Measurements from ENCODE around the gene BMP7.

BMP7 gene

DNA sequence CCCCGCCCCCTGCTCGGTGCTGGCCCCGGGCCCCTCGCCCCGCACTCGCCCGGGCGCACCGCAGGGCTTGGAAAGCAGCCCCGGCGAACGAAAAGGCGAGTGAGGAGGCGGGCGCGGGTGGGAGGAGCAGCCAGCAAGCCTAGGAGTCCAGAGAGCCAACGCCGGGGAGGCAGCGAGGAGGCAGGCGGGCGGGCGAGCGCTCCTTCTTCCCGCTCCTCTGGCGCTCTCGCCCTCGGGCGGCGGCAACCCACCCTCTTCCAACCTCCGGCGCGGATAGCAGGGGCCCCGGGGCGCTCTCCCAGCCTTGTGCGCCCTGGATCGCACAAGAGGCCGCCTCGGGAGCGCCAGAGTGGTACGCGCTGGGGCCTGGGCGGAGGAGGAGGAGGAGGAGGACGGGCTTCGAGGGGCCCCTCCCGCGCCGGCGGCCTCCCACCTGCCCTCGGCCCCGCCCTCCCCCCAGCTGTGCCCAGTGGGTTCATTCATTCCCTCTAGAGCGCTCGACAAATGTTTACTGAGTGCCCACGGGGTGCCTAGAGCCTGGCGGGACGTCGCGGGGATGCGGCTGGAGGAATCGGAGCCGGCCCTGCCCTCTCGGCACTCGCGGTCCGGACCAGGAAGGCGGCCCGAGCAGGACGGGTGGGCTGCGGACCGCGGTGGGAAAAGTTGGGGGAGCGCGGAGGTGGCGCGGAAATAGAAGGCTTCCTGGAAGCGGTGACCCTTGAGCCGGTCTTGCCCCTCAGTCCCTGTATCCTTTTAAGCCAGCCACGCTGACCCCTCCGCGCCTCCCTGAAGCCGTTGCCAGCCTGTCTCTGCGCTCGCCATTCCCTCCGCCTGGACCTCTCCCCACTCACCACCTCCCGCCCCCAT lies at the start of gene BMP7:
Gene BMP7 (minus strand): TSS at position 351 of the 867 bp plus-strand sequence. CDS start 519 bp downstream, outside the sequence.
- no peak for DNase-seq (ENCODE audit: low read depth)

- no peak for DNase-seq (ENCODE audit: low read depth)
These were observed 49.6 kb upstream of the BMP7 start for GRCh38 chr20:57315976-57316480.

GRCh38 chr20:57315083-57315975 lies 48.9 kb upstream of the BMP7 start:
- DNase-seq (ENCODE audit: low read depth): no peak

- no peak for DNase-seq (ENCODE audit: low read depth)
These were observed 47.5 kb upstream of the BMP7 start for GRCh38 chr20:57313951-57314350.

DNA sequence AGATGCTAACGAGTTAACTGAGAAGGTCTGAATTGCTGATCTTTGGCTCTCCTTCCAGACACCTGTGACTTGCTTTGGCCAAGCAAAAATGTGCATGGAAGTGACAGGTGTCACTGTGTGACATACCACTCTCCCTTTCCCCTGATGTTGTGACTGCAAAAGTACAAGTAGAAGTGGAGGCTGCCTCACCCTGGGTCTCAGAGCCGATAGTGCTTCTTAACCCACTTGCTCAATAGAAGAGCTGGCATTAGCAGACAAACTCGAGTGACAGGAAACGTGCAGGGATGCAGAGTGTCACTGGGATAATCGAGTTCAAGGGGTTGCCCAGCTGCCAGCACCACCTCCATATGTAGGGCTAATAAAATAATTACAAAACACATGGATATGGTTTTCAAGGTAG lies 46.8 kb upstream of the BMP7 start:
- DNase-seq (ENCODE audit: low read depth): no peak

- DNase-seq (ENCODE audit: low read depth): no peak
These were observed 45.7 kb upstream of the BMP7 start for GRCh38 chr20:57312138-57312537.

DNA sequence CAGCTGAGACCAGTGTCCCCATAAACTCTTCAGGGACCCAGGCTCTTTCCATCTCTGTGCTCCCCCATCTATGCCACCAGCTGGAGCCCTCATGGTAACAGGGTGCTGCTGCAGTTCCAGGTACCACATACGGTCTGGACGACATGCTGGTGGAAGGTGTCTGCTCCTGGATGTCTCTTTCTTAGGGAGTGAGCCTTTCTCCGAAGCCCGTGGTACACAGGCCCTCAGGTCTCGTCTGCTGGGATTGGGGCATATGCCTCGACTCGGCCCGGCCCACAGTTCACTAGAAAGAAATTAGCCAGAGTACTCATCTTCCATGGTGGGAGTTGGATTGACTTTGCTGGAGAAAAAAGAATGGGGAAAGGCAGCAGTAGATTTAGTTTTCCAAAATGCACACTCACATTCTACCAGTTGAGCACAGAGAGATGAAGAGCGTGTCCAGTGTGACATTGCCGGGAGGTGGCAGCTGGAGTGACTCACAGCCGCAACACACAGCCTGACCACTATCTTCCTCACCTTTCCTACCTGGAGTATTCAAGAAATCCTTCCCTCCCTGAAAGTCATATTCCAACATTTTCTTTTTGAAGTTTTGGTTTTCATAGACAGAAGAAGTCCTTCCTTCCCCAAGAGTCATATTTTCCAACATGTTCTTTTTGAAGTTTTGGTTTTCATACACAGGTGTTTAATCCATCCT lies 44.5 kb upstream of the BMP7 start:
- DNase-seq (ENCODE audit: low read depth): no peak

DNA sequence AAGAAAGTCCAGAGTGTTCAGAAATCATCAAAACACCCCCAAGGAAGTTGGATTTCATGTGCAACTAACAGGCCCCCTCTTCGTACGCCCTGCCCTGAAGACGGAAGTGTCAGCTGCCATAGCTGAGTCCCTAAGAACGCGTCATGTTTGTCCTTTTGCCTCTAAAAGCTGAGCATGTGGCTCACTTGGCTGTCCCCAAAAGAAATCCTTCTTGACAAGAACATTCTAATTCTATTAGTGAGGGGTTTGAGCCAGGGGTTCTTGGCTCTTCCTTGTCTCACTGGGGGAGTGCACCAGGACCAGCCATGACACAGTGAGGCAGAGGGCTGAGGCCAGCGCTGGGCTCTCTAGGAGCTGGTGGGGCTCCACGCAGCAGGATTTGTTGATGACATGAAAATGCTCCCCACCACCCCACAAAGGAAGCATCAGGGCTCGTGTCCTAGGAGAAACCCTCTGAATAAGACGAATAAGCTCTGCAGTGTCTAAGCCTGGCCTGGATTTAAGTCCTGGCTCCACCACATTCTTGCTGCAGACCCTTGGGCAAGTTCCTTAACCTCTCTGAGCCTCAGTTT lies 43.2 kb upstream of the BMP7 start:
- no peak for DNase-seq (ENCODE audit: low read depth)

DNA sequence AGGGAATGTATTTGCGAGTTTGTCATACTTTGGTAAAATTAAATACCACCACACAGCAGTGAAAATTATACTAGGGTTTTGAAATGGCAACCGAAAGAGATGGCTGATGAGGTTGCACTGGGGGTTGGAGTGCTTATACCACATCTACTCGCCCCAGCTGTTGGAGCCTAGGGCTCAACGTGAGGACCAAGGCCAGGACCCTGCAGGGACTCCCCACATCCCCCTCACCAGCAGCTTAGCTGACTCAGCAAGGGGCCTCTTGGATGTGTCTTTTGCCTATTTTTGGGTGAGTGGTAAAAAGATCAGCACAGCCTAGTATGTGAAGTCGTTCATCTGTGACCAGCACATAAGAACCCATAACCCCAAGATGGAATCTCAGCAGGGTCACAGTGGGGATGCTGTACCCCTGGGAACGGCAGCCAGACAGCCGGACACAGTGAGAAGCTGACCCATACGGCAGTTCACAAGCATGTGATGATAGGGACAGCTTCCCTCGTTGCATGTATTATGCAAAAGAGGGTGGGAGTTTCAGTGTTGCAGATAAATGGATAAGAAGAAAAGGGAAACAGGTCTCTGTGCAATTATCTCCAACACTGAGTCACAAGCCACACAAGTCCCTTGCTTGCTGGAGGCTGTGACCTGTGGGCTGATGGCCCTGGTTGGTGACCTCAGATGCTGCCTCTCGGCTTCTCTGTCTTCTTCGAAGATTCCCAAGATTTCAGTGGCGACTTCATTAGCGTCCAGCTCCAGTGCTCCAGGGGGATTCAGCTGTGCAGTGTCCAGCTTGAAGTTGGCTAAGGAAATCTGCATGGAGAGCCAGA lies 42.2 kb upstream of the BMP7 start:
- DNase-seq (ENCODE audit: low read depth): no peak

GRCh38 chr20:57306747-57307146 lies 40.3 kb upstream of the BMP7 start:
- DNase-seq (ENCODE audit: low read depth): no peak

GRCh38 chr20:57301026-57301425 lies 34.6 kb upstream of the BMP7 start:
- no peak for DNase-seq (ENCODE audit: low read depth)

GRCh38 chr20:57298457-57298856 lies 32.0 kb upstream of the BMP7 start:
- DNase-seq (ENCODE audit: low read depth): no peak

- DNase-seq (ENCODE audit: low read depth): no peak
These were observed 28.1 kb upstream of the BMP7 start for GRCh38 chr20:57294550-57294949.

DNA sequence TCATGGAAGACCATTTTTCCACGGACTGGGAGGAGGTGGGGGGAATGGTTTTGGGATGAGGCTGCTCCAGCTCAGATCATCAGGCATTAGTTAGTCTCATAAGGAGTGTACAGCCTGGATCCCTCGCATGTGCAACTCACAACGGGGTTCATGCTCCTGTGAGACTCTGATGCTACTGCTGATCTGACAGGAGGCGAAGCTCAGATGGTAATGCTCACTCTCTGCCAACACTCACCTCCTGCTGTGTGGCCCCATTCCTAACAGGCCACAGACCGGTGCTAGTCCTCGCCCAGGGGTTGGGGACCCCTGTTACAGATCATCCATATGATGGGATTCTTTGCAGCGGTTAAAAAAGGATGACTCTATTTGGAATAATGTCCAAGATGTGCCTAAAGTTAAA lies 27.6 kb upstream of the BMP7 start:
- no peak for DNase-seq (ENCODE audit: low read depth)

DNA sequence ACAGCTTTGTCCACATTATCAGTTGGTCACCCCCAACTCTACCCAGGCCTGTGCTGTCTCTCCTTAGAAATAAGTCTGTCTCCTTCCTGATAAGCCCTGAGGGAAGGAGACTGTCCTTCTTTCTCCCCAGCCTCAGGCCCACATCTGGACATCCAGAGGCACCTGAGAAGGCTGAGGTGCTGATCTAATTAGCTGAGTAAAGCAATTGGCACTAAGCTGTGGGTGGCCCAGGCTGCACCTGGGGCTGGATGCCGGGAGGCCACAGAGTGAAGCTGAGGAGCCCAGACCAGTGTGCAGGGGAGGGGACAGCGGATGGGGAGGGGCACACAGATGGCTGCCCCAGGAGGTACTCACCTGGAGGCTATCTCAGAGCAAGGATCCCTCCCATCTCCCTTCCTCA lies 26.2 kb upstream of the BMP7 start:
- no peak for DNase-seq (ENCODE audit: low read depth)

- DNase-seq (ENCODE audit: low read depth): no peak
These were observed 25.3 kb upstream of the BMP7 start for GRCh38 chr20:57291694-57292093.

DNA sequence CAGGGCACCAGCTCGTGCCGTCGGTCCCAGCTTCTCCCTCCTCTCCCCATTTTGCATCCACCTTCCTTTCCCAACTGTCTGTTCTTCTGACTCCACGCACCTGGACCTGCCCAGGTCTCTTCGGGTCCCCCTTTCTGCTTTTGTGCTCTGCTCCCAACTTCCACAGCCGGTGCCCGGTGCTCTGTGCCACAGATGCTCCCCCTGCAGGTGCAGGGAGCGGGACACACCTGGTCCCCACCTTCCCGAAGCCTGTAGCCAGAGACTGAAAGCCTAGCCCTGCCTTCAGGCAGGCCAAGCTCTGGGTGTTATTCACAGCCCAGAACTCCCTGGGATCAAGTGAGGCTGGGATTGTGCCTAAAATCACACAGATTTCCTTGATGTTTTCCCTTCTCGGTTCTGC lies 24.6 kb upstream of the BMP7 start:
- no peak for DNase-seq (ENCODE audit: low read depth)

DNA sequence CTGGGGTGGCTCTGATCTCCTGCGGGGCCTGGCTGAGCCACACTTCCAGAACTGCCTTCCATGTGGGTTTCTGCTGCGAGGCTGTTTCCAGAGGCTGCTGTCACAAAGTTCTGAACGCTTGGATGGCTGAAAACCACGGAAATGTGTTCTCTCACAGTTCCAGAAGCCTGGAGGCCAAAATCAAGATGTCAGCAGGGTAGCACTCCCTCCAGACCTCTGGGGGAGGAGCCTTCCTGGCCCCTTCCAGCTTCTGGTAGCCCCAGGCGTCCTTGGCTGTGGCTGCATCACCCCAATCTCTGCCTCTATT lies 23.7 kb upstream of the BMP7 start:
- DNase-seq (ENCODE audit: low read depth): no peak

- no peak for DNase-seq (ENCODE audit: low read depth)
These were observed 23.1 kb upstream of the BMP7 start for GRCh38 chr20:57289391-57290177.

GRCh38 chr20:57288651-57289277 lies 22.3 kb upstream of the BMP7 start:
- DNase-seq (ENCODE audit: low read depth): no peak

Data from activated T-helper 1 cell treated with Interleukin-2 at 50 U/mL for 16 hours (primary cell).